HEK293 (cell line): ENCODE data around the gene CBX2.
"Not testable (repeated sequence)": the region's sequence is repeated elsewhere in the genome, so short reads cannot be mapped to it uniquely, and the experiment has no call there.

Source experiments
- CTCF ChIA-PET: fragments of 350-600 bp; formaldehyde crosslinking; extraction: SDS; loops from one replicate; lab custom pipeline; 2021; ENCODE audit warnings: antibody characterized with exemption; lab: Yijun Ruan, JAX
- POLR2A ChIA-PET: fragments of 300-600 bp; formaldehyde crosslinking; extraction: SDS; loops from one replicate; lab custom pipeline; 2020; ENCODE audit warnings: antibody characterized with exemption, inconsistent platforms; lab: Yijun Ruan, JAX
- H3K27ac ChIP-seq: fragments of 200-500 bp; sonication (Bioruptor generic); 2 replicates; pipeline ENCODE4 v1.5.1; 2014; ENCODE audit warnings: low read depth, low read length, control low read depth, inconsistent platforms; ENCODE audit errors: extremely low read depth
- H3K36me3 ChIP-seq, 2 experiments: fragments of 200-500 bp in 1 of 2; sonication (Bioruptor generic) in 1 of 2; 1 replicate in 1 of 2; 2 replicates in 1 of 2; pipeline ENCODE4 v1.5.1; 2014 to 2017; ENCODE audit warnings: inconsistent platforms in 2 of 2, low read length in 2 of 2; ENCODE audit not compliant: control insufficient read depth in 2 of 2, insufficient read depth in 1 of 2
- H3K4me1 ChIP-seq: fragments of 200-500 bp; sonication (Bioruptor generic); 2 replicates; pipeline ENCODE4 v1.5.1; 2014; ENCODE audit warnings: mild to moderate bottlenecking, low read length, inconsistent platforms; ENCODE audit not compliant: control insufficient read depth, insufficient read depth
- H3K4me3 ChIP-seq: 2 replicates; pipeline ENCODE4 v1.5.1; 2011; ENCODE audit warnings: low read depth, mild to moderate bottlenecking, control low read depth, low read length, moderate library complexity
- H3K9me3 ChIP-seq: fragments of 200-500 bp; sonication (Bioruptor generic); 2 replicates; pipeline ENCODE4 v1.5.1; 2014; ENCODE audit warnings: low read depth, low read length, inconsistent platforms; ENCODE audit not compliant: control insufficient read depth, insufficient read depth
- GLI4 ChIP-seq: fragments of 450-650 bp; formaldehyde crosslinking; IDR thresholded peaks from 2 replicates; pipeline ENCODE4 v1.5.1; 2016; ENCODE audit warnings: missing biosample characterization, missing genetic modification characterization
- HIC1 ChIP-seq: fragments of 450-650 bp; formaldehyde crosslinking; IDR thresholded peaks from 2 replicates; pipeline ENCODE4 v1.5.1; 2016; ENCODE audit warnings: missing biosample characterization, missing genetic modification characterization
- KLF16 ChIP-seq: fragments of 450-650 bp; formaldehyde crosslinking; IDR thresholded peaks from 2 replicates; pipeline ENCODE4 v1.5.1; 2017; ENCODE audit warnings: missing biosample characterization, missing genetic modification characterization
- PRDM1 ChIP-seq: fragments of 450-650 bp; formaldehyde crosslinking; IDR thresholded peaks from 2 replicates; pipeline ENCODE4; 2016; ENCODE audit warnings: missing biosample characterization, missing genetic modification characterization
- PRDM6 ChIP-seq: fragments of 450-650 bp; formaldehyde crosslinking; IDR thresholded peaks from 2 replicates; pipeline ENCODE4 v1.5.1; 2017; ENCODE audit warnings: missing biosample characterization, missing genetic modification characterization
- ZBTB21 ChIP-seq: fragments of 450-650 bp; formaldehyde crosslinking; IDR thresholded peaks from 2 replicates; pipeline ENCODE4 v1.5.1; 2017; ENCODE audit warnings: missing biosample characterization, missing genetic modification characterization
- ZBTB7A ChIP-seq: fragments of 450-650 bp; formaldehyde crosslinking; IDR thresholded peaks from 2 replicates; pipeline ENCODE4 v1.5.1; 2016; ENCODE audit warnings: low read depth, missing biosample characterization, missing genetic modification characterization
- ZFP41 ChIP-seq: fragments of 450-650 bp; formaldehyde crosslinking; IDR thresholded peaks from 2 replicates; pipeline ENCODE4 v1.5.1; 2016; ENCODE audit warnings: missing biosample characterization, missing genetic modification characterization, borderline replicate concordance
- ZNF112 ChIP-seq: fragments of 450-650 bp; formaldehyde crosslinking; IDR thresholded peaks from 2 replicates; pipeline ENCODE4 v1.5.0; 2017; ENCODE audit warnings: missing biosample characterization, missing genetic modification characterization
- ZNF121 ChIP-seq: fragments of 450-650 bp; formaldehyde crosslinking; IDR thresholded peaks from 2 replicates; pipeline ENCODE4 v1.5.1; 2016; ENCODE audit warnings: missing biosample characterization, missing genetic modification characterization
- ZNF155 ChIP-seq: fragments of 450-650 bp; formaldehyde crosslinking; IDR thresholded peaks from 2 replicates; pipeline ENCODE4 v1.5.1; 2016; ENCODE audit warnings: missing biosample characterization, missing genetic modification characterization
- ZNF214 ChIP-seq: fragments of 450-650 bp; formaldehyde crosslinking; IDR thresholded peaks from 2 replicates; pipeline ENCODE4 v1.5.1; 2017; ENCODE audit warnings: missing biosample characterization, mild to moderate bottlenecking, missing genetic modification characterization, borderline replicate concordance
- ZNF266 ChIP-seq: fragments of 450-650 bp; formaldehyde crosslinking; IDR thresholded peaks from 2 replicates; pipeline ENCODE4 v1.5.1; 2016; ENCODE audit warnings: missing biosample characterization, missing genetic modification characterization, low read depth
- ZNF335 ChIP-seq: fragments of 450-650 bp; formaldehyde crosslinking; conservative IDR thresholded peaks from 2 replicates; pipeline ENCODE4 v1.5.1; 2016; ENCODE audit warnings: missing biosample characterization, missing genetic modification characterization
- ZNF341 ChIP-seq: fragments of 450-650 bp; formaldehyde crosslinking; IDR thresholded peaks from 2 replicates; pipeline ENCODE4; 2016; ENCODE audit warnings: low read depth, missing biosample characterization, missing genetic modification characterization
- ZNF350 ChIP-seq: fragments of 450-650 bp; formaldehyde crosslinking; IDR thresholded peaks from 2 replicates; pipeline ENCODE4 v1.5.0; 2017; ENCODE audit warnings: missing biosample characterization, mild to moderate bottlenecking, missing genetic modification characterization
- ZNF548 ChIP-seq: fragments of 450-650 bp; formaldehyde crosslinking; IDR thresholded peaks from 2 replicates; pipeline ENCODE4 v1.5.1; 2016; ENCODE audit warnings: missing biosample characterization, missing genetic modification characterization
- ZNF560 ChIP-seq: fragments of 450-650 bp; formaldehyde crosslinking; IDR thresholded peaks from 2 replicates; pipeline ENCODE4 v1.5.1; 2017; ENCODE audit warnings: missing biosample characterization, missing genetic modification characterization, borderline replicate concordance
- ZNF600 ChIP-seq: fragments of 450-650 bp; formaldehyde crosslinking; IDR thresholded peaks from 2 replicates; pipeline ENCODE4 v1.5.1; 2016; ENCODE audit warnings: missing biosample characterization, missing genetic modification characterization
- ZNF660 ChIP-seq: fragments of 450-650 bp; IDR thresholded peaks from 2 replicates; pipeline ENCODE4 v1.5.1; 2018; ENCODE audit warnings: missing biosample characterization, mild to moderate bottlenecking, missing genetic modification characterization
- ZNF670 ChIP-seq: fragments of 450-650 bp; formaldehyde crosslinking; IDR thresholded peaks from 2 replicates; pipeline ENCODE4 v1.5.1; 2016; ENCODE audit warnings: missing biosample characterization, missing genetic modification characterization, low read depth
- ZNF776 ChIP-seq: fragments of 450-650 bp; formaldehyde crosslinking; IDR thresholded peaks from 2 replicates; pipeline ENCODE4 v1.5.0; 2017; ENCODE audit warnings: missing biosample characterization, missing genetic modification characterization, borderline replicate concordance
- ZNF777 ChIP-seq: fragments of 450-650 bp; formaldehyde crosslinking; IDR thresholded peaks from 2 replicates; pipeline ENCODE4 v1.5.1; 2017; ENCODE audit warnings: missing biosample characterization, missing genetic modification characterization, borderline replicate concordance
- ZNF785 ChIP-seq: fragments of 450-650 bp; formaldehyde crosslinking; IDR thresholded peaks from 2 replicates; pipeline ENCODE4 v1.5.1; 2016; ENCODE audit warnings: missing biosample characterization, missing genetic modification characterization

The CBX2 gene

GRCh38 chr17:79771276-79771675 lies 6.7 kb upstream of the CBX2 start:
- POLR2A ChIA-PET, result interaction anchor here (0.7 kb wide), 1 partner anchor 68 kb away, joined by 4 read pairs; the partner anchor contains the start of gene CBX4

DNA sequence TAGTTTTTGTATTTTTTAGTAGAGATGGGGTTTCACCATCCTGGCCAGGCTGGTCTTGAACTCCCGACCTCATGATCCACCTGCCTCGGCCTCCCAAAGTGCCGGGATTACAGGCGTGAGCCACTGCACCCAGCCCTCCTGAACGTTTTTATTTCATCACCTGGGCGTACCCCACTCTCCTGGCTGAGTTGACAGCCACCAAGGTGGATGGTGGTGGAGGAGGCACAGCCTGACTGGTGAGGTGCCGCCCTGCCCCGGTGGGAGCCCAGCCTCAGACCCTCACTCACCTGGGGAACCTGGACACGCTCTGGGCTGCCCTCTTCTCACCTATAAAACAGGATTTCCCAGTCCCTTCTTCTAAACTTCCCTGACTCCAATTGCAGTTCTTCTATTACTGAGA lies 5.2 kb upstream of the CBX2 start:
- POLR2A ChIA-PET, result not testable (repeated sequence)
- CTCF ChIA-PET, result interaction anchor here (2.7 kb wide), 1 partner anchor 27 kb away, joined by 12 read pairs; no protein-coding TSS in a partner anchor

More at GRCh38 chr17:79771276-79771675, 6.7 kb upstream of the CBX2 start:
- Histone ChIP-seq H3K9me3 (no peaks in the 10 kb centered on the region), H3K36me3 (no peaks in the 10 kb centered on the region), H3K4me3 (no peak overlapping the region), H3K27ac (no peak overlapping the region), H3K4me1 (peaks cover under 1% of the 10 kb centered on the region)
- CTCF ChIA-PET, result interaction anchor here (0.6 to 2.7 kb wide), 3 partner anchors 8 to 377 kb away, joined by 3 to 12 read pairs (median 3); no protein-coding TSS in a partner anchor
- TF ChIP-seq ZNF112 (tag by site-specific recombination) (no peak), ZNF121 (peak; percentile 98), PRDM1 (tag by site-specific recombination) (no peak), ZNF660 (no peak), ZNF155 (tag by site-specific recombination) (no peak), ZBTB21 (tag by site-specific recombination) (no peak)

DNA sequence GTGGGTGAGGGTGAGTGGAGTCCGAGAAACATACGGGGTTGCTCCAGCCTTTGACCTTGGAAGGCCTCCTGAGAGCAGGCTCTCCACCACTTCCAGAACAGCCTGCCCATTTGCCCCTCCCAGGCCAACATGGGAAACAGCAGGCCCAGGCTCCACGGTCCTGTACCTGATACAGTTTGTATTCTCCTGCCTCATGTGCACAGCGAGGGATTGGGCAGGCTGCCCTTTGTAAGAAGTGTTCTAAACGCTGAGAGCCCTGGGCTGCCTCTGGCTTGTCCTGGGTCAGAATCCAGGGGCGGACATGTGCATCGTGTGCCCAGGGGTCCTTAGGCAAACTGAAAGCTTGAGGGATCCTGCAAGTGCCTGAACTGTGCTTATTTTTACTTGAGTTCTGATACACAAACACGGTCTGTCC lies 3.4 kb upstream of the CBX2 start:
- Histone ChIP-seq H3K4me3 (no peak overlapping the region), H3K27ac (no peak overlapping the region), H3K36me3 (peaks cover under 1 to 3% of the 10 kb centered on the region in 2 experiments; a peak in 1 of 3 replicates), H3K9me3 (no peaks in the 10 kb centered on the region), H3K4me1 (peaks cover 19% of the 10 kb centered on the region)
- CTCF ChIA-PET, result interaction anchor here (0.5 to 3.6 kb wide), 9 partner anchors 14 to 196 kb away, joined by 3 to 31 read pairs (median 3); partner anchors contain the start of gene CBX4
- POLR2A ChIA-PET, result interaction anchor here (1.1 to 2.7 kb wide), 2 partner anchors 22 to 65 kb away, joined by 4 to 8 read pairs; partner anchors contain the start of gene CBX8
- TF ChIP-seq ZNF785 (tag by site-specific recombination), result no peak
- no peak for TF ChIP-seq ZNF266 (tag by site-specific recombination)
- TF ChIP-seq ZNF341 (tag by site-specific recombination), result peak; percentile 60
- TF ChIP-seq ZNF335 (tag by site-specific recombination), result peak; percentile 66
- peak; percentile 72 for TF ChIP-seq ZNF600 (tag by site-specific recombination)

More for the DNA sequence above, 5.2 kb upstream of the CBX2 start:
- H3K9me3 ChIP-seq, H3K27ac ChIP-seq, H3K36me3 ChIP-seq, H3K4me3 ChIP-seq: not testable (repeated sequence)
- peaks cover 13% of the 10 kb centered on the region for H3K4me1 ChIP-seq

GRCh38 chr17:79775632-79776031 lies 2.3 kb upstream of the CBX2 start:
- peaks cover 21% of the 10 kb centered on the region for H3K4me1 ChIP-seq
- no peak overlapping the region for H3K4me3 ChIP-seq
- TF ChIP-seq ZNF776 (tag by site-specific recombination) (no peak), KLF16 (tag by site-specific recombination) (no peak), ZBTB7A (tag by site-specific recombination) (no peak), ZNF670 (tag by site-specific recombination) (no peak), HIC1 (tag by site-specific recombination) (no peak), ZNF548 (tag by site-specific recombination) (no peak), ZNF350 (tag by site-specific recombination) (no peak), ZNF560 (tag by site-specific recombination) (no peak), ZNF777 (tag by site-specific recombination) (no peak), GLI4 (no peak), ZFP41 (tag by site-specific recombination) (no peak), PRDM6 (tag by site-specific recombination) (no peak), ZNF214 (tag by site-specific recombination) (no peak), ZNF266 (tag by site-specific recombination) (no peak)
- peaks cover 6 to 13% of the 10 kb centered on the region in 2 experiments; a peak in 1 of 3 replicates for H3K36me3 ChIP-seq
- no peaks in the 10 kb centered on the region for H3K9me3 ChIP-seq
- ChIA-PET CTCF (interaction anchor here (0.6 to 3.6 kb wide), 10 partner anchors 14 to 195 kb away, joined by 3 to 31 read pairs (median 5); partner anchors contain the start of gene CBX4), POLR2A (interaction anchor here (1.1 to 2.7 kb wide), 2 partner anchors 21 to 64 kb away, joined by 4 to 8 read pairs; partner anchors contain the start of gene CBX8)
- no peak overlapping the region for H3K27ac ChIP-seq
